Stimulated activated CD4-positive, alpha-beta T cell treated with anti-CD3 and anti-CD28 coated beads, Interleukin-4, amount 100 ng/mL, for 48 hours (primary cell): Measurements from ENCODE around the gene SYNPO.

Experiments
- DNase-seq, 2 donors: peaks; one replicate each; pipeline ENCODE4 v3.0.0-alpha.2; 2020; ENCODE audit warnings: low read depth in 2 of 2

The SYNPO gene

DNA sequence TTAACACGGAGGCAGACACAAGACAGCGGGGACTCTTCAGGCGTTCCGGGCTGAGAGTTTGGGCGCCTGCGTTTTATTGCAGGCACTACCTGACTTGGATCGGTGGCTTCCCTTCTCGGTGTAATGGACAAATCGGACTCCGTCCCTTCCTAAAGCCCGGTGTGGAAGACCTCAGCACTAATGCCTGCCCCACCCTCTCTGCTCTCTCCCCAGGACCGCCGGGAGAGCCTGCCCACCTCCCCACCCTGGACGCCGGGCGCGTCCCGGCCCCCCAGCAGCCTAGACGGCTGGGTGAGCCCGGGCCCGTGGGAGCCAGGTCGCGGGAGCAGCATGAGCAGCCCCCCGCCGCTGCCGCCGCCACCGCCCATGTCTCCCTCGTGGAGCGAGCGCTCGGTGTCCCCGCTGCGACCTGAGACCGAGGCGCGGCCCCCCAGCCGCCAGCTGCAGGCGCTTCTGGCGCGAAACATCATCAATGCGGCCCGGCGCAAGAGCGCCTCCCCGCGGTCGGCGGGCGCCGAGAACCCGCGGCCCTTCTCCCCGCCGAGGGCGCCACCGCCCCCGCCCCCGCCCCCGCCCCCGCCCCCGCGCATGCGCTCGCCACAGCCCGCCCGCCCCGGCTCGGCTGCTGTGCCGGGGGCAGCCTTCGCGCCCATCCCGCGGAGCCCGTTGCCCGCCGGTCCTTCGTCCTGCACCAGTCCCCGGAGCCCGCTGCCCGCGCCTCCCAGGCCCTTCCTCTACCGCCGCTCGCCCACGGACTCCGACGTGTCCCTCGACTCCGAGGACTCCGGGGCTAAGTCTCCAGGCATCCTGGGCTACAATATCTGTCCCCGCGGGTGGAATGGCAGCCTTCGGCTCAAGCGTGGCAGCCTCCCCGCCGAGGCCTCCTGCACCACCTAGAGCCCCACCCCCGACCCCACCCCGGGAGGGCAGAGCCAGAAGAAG, 16.0 kb downstream of the SYNPO start:
- peak; percentile 53 to 56 for DNase-seq

DNA sequence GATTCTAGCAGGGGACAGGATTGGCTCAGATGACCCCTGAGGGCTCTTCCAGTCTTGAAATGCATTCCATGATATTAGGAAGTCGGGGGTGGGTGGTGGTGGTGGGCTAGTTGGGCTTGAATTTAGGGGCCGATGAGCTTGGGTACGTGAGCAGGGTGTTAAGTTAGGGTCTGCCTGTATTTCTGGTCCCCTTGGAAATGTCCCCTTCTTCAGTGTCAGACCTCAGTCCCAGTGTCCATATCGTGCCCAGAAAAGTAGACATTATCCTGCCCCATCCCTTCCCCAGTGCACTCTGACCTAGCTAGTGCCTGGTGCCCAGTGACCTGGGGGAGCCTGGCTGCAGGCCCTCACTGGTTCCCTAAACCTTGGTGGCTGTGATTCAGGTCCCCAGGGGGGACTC, 17.7 kb downstream of the SYNPO start:
- no peak for DNase-seq

DNA sequence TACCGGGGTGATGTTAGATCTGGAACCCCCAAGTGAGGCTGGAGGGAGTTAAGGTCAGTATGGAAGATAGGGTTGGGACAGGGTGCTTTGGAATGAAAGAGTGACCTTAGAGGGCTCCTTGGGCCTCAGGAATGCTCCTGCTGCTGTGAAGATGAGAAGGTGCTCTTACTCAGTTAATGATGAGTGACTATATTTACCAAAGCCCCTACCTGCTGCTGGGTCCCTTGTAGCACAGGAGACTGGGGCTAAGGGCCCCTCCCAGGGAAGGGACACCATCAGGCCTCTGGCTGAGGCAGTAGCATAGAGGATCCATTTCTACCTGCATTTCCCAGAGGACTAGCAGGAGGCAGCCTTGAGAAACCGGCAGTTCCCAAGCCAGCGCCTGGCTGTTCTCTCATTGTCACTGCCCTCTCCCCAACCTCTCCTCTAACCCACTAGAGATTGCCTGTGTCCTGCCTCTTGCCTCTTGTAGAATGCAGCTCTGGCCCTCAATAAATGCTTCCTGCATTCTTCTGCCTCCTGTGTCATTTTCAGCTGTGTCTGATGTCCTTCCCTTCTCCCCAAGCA, 18.3 kb downstream of the SYNPO start:
- DNase-seq: no peak

- no peak for DNase-seq
Observed at GRCh38 chr5:150659360-150660107, 19.1 kb downstream of the SYNPO start.

GRCh38 chr5:150660108-150660831, 19.8 kb downstream of the SYNPO start:
- no peak for DNase-seq

- no peak for DNase-seq
Observed at GRCh38 chr5:150661086-150661485, 20.6 kb downstream of the SYNPO start, which contains the start of gene MYOZ3. Gene MYOZ3 (plus strand): TSS chr5:150661251. CDS start chr5:150662942, 1,691 bp downstream.

DNA sequence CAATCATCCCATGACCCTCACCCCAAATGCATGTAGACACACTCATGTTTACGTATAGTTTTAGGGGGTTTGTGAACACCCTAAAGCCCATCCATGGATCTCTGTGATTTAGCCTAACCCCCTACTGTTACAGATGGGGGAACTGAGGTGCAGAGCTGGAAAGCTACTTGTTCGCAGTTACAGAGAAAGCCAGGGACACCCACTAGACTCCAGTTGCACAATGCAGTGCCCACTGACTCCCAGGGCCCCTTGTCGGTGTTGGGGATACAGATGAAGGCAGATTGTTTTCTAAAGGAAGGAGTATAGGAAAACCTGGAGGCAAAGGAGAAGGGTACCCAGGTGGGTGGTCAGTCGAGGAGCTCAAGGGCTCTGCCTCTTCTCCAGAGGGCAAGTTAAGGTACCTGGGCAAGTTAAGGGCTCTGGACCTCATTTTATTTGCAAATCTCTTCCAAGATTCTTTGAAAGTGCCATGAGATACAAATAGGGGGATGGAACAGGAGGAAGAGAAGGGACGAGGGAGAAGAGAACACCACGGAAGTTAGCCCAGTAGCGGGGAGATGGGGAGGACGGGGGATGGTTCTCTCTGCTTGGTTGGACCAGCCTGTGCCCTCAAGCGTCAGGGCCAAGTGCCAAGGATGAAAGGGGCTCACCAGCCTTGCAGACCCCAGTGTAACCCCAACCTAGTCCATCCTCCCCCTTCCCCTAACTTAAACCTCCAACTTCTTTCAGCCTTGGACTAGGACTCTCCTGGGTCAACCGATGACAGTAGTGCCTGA, 21.5 kb downstream of the SYNPO start:
- no peak for DNase-seq

- no peak for DNase-seq
Observed at GRCh38 chr5:150662731-150663516, 22.5 kb downstream of the SYNPO start.

GRCh38 chr5:150663936-150664335, 23.5 kb downstream of the SYNPO start:
- DNase-seq: no peak

- DNase-seq: no peak
Observed at GRCh38 chr5:150665044-150665443, 24.6 kb downstream of the SYNPO start.

DNA sequence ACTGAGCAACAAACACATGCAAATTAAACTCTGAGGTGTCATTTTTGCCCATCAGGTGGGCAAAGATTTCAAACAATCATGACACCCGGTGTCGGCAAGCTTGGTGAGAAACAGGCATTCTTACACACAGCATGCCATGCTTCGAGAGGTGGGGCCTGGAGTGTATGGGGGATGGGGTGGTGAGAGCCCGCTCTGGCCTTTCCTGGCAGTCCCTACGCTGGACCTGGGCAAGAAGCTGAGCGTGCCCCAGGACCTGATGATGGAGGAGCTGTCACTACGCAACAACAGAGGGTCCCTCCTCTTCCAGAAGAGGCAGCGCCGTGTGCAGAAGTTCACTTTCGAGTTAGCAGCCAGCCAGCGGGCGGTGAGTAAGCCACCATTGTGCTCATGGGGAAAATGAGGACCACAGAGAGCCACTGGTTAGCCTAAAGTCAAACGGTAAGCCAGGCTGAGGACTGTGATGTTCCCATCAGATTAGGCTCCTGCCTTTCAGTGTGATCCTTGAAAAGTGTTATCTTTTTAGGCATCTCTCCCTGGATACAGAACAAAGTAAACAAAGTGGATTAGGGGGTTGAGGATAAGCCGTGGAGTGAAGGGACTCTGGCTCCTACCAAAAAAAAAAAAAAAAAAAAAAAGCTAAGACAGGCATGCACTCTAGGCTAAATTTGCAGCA, 30.0 kb downstream of the SYNPO start:
- DNase-seq: no peak

DNA sequence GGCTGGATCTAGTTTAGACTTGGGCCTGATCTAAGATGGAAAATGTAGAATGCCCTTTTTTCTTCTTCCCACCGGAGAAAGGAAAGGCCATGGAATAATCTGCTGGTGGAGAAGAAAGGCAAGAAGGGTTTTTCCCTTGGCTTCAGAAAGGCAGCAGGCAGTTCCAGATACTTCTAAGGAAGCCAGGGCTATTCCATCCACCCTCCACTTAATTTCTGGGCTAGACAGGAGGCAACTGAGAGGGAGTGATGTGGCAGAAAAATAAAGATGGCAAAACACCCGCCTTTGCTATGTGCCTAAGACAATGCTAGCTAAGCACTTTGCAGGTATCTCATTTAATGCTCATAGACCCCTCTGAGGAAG, 30.5 kb downstream of the SYNPO start:
- no peak for DNase-seq

- no peak for DNase-seq
Observed at GRCh38 chr5:150671509-150672236, 31.2 kb downstream of the SYNPO start.

- DNase-seq: no peak
Observed at GRCh38 chr5:150672237-150672883, 31.9 kb downstream of the SYNPO start.

DNA sequence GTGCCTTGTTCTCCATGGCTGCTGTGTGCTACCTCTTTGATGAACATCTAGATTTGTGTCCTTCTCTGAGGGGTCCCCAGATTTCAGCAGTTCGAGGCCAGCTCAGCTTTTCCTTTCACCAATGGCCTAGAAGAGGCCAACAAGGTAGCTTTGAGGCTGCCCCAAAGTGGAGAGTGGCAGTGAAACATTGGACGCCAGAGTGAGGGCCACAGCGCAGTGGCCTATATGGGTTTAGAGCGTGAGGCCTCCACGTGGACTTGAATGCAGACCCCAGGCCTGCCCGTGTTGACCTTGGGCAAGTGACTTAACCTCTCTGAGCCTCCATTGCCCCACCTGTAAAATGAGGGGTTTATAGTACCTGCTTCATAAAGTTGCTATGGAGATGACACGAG, 32.4 kb downstream of the SYNPO start:
- no peak for DNase-seq

DNA sequence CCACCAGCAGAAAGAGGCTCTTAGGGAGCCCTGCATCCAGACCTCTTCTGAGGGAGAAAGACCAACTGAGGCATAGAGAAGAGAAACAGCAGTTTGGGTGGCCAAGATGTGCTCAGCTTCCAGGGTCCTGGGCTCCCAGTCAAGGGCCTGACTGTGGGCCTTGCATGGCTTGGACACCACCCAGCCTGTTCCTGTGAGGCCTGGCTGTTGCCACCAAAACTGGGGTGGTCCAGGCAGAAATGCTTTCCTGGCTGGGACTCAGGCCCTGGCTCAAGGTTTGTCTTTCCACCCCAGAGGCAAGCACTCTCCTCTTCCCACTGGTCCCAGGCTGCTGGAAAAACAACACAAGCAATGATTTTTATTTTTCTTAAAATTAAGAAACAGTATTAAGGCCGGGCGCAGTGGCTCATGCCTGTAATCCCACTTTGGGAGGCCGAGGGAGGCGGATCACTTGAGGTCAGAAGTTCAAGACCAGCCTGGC, 33.9 kb downstream of the SYNPO start:
- DNase-seq: no peak

GRCh38 chr5:150675069-150675468, 34.6 kb downstream of the SYNPO start:
- DNase-seq: no peak

GRCh38 chr5:150676578-150676977, 36.1 kb downstream of the SYNPO start:
- no peak for DNase-seq
